SU-DHL-6 (cell line): ENCODE data around the gene ITGB5.

ENCODE experiments used
- H2AFZ ChIP-seq: fragments of 200-600 bp; sonication (generic); 2 replicates; pipeline ENCODE4 v1.6.1; 2014; ENCODE audit warnings: low read depth, mild to moderate bottlenecking, moderate library complexity, mixed read lengths, antibody characterized with exemption, low read length; ENCODE audit not compliant: severe bottlenecking
- H3F3A ChIP-seq: fragments of 200-600 bp; shearing (Covaris generic); 2 replicates; pipeline ENCODE4 v1.6.0; 2016; ENCODE audit warnings: antibody characterized with exemption, mild to moderate bottlenecking; ENCODE audit not compliant: insufficient read depth
- H3K27ac ChIP-seq: fragments of 200-600 bp; sonication (generic); 2 replicates; pipeline ENCODE4 v1.5.1; 2016; ENCODE audit warnings: low read depth, mild to moderate bottlenecking, low read length, moderate library complexity, mixed read lengths
- H3K27me3 ChIP-seq: fragments of 200-600 bp; sonication (generic), shearing (Covaris generic); 2 replicates; pipeline ENCODE4 v1.6.0; 2014; ENCODE audit warnings: mild to moderate bottlenecking, low read length
- H3K36me3 ChIP-seq: fragments of 200-600 bp; sonication (generic); 2 replicates; pipeline ENCODE4 v1.6.1; 2014; ENCODE audit warnings: mild to moderate bottlenecking, low read length, mixed read lengths
- H3K4me2 ChIP-seq: fragments of 300-600, 200-600 bp; shearing (Covaris generic), sonication (generic); 2 replicates; pipeline ENCODE4 v1.6.0; 2014; ENCODE audit warnings: low read length, low read depth, mild to moderate bottlenecking; ENCODE audit not compliant: poor library complexity, severe bottlenecking
- H3K4me3 ChIP-seq: fragments of 200-600 bp; sonication (generic); 2 replicates; pipeline ENCODE4 v1.5.1; 2014; ENCODE audit warnings: antibody characterized with exemption, low read length, mild to moderate bottlenecking, mixed read lengths; ENCODE audit not compliant: insufficient read depth, poor library complexity, severe bottlenecking
- H3K79me2 ChIP-seq: fragments of 200-600 bp; sonication (generic); 2 replicates; pipeline ENCODE4 v1.6.1; 2014; ENCODE audit warnings: mild to moderate bottlenecking, low read length, moderate library complexity; ENCODE audit not compliant: insufficient read depth
- H3K9ac ChIP-seq: fragments of 200-600 bp; sonication (generic); 2 replicates; pipeline ENCODE4 v1.7.0; 2014; ENCODE audit warnings: mild to moderate bottlenecking, low read length
- H3K9me2 ChIP-seq: fragments of 200-600 bp; sonication (generic); replicated peaks from 2 replicates; pipeline ENCODE4 v1.6.1; 2014; ENCODE audit warnings: low read length; ENCODE audit not compliant: insufficient read depth
- H3K9me3 ChIP-seq: fragments of 200-600 bp; sonication (generic); 2 replicates; pipeline ENCODE4 v1.6.1; 2014; ENCODE audit warnings: low read length, mixed read lengths; ENCODE audit not compliant: insufficient read depth
- H4K20me1 ChIP-seq: fragments of 200-600 bp; sonication (generic); 2 replicates; pipeline ENCODE4 v1.6.1; 2014; ENCODE audit warnings: low read depth, mild to moderate bottlenecking, antibody characterized with exemption, low read length, moderate library complexity, mixed read lengths
- EZH2phosphoT487 ChIP-seq: fragments of 200-600 bp; sonication (generic), shearing (Covaris generic); conservative IDR thresholded peaks from 2 replicates; pipeline ENCODE4 v1.6.1; 2018; ENCODE audit warnings: mild to moderate bottlenecking, antibody characterized with exemption, low read length, moderate library complexity, mixed read lengths
- TF ChIP-seq, protein P1 (sequence below): fragments of 200-600 bp; sonication (generic); IDR thresholded peaks from one replicate; pipeline ENCODE4 v1.5.1; 2017; ENCODE audit warnings: antibody characterized with exemption, mild to moderate bottlenecking, low read length, moderate library complexity; ENCODE audit not compliant: insufficient read depth, poor library complexity, severe bottlenecking

The ITGB5 gene

GRCh38 chr3:124851136-124851535 lies 36.0 kb downstream of the ITGB5 start:
- no peaks in the 10 kb centered on the region for H3K9me3 ChIP-seq
- H3K4me2 ChIP-seq, result no peak overlapping the region
- no peak overlapping the region for H3K9ac ChIP-seq
- H2AFZ ChIP-seq, result no peak overlapping the region
- H3K27me3 ChIP-seq, result no peaks in the 10 kb centered on the region
- no peak overlapping the region for H3K4me3 ChIP-seq
- TF ChIP-seq, protein P1, sequence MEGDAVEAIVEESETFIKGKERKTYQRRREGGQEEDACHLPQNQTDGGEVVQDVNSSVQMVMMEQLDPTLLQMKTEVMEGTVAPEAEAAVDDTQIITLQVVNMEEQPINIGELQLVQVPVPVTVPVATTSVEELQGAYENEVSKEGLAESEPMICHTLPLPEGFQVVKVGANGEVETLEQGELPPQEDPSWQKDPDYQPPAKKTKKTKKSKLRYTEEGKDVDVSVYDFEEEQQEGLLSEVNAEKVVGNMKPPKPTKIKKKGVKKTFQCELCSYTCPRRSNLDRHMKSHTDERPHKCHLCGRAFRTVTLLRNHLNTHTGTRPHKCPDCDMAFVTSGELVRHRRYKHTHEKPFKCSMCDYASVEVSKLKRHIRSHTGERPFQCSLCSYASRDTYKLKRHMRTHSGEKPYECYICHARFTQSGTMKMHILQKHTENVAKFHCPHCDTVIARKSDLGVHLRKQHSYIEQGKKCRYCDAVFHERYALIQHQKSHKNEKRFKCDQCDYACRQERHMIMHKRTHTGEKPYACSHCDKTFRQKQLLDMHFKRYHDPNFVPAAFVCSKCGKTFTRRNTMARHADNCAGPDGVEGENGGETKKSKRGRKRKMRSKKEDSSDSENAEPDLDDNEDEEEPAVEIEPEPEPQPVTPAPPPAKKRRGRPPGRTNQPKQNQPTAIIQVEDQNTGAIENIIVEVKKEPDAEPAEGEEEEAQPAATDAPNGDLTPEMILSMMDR, result no peak
- no peak for TF ChIP-seq EZH2phosphoT487
- no peaks in the 10 kb centered on the region for H3F3A ChIP-seq
- no peaks in the 10 kb centered on the region for H3K9me2 ChIP-seq
- H3K36me3 ChIP-seq, result no peaks in the 10 kb centered on the region
- H3K79me2 ChIP-seq, result no peaks in the 10 kb centered on the region
- H4K20me1 ChIP-seq, result no peaks in the 10 kb centered on the region
- H3K27ac ChIP-seq, result no peak overlapping the region

- Histone ChIP-seq H3K79me2 (no peaks in the 10 kb centered on the region), H3K9me3 (no peaks in the 10 kb centered on the region), H3K9me2 (no peaks in the 10 kb centered on the region), H3K4me2 (no peak overlapping the region), H3K36me3 (no peaks in the 10 kb centered on the region), H3F3A (no peaks in the 10 kb centered on the region), H3K27ac (no peak overlapping the region), H3K27me3 (no peaks in the 10 kb centered on the region), H3K9ac (no peak overlapping the region), H2AFZ (no peak overlapping the region), H3K4me3 (no peak overlapping the region), H4K20me1 (no peaks in the 10 kb centered on the region)
- TF ChIP-seq, protein P1, result no peak
- TF ChIP-seq EZH2phosphoT487, result no peak
These were observed 36.5 kb downstream of the ITGB5 start for GRCh38 chr3:124850633-124851032.

- no peak overlapping the region for H2AFZ ChIP-seq
- no peak overlapping the region for H3K9ac ChIP-seq
- H3K36me3 ChIP-seq, result no peaks in the 10 kb centered on the region
- no peaks in the 10 kb centered on the region for H3K79me2 ChIP-seq
- no peaks in the 10 kb centered on the region for H3K9me3 ChIP-seq
- H3K4me3 ChIP-seq, result no peak overlapping the region
- TF ChIP-seq, protein P1, result no peak
- TF ChIP-seq EZH2phosphoT487, result no peak
- no peaks in the 10 kb centered on the region for H3F3A ChIP-seq
- no peaks in the 10 kb centered on the region for H3K9me2 ChIP-seq
- no peaks in the 10 kb centered on the region for H4K20me1 ChIP-seq
- H3K4me2 ChIP-seq, result no peak overlapping the region
- H3K27ac ChIP-seq, result no peak overlapping the region
- H3K27me3 ChIP-seq, result no peaks in the 10 kb centered on the region
These were observed 37.0 kb downstream of the ITGB5 start for GRCh38 chr3:124850212-124850611.
